ENCODE results near the gene RAE1.

RAE1 gene

DNA sequence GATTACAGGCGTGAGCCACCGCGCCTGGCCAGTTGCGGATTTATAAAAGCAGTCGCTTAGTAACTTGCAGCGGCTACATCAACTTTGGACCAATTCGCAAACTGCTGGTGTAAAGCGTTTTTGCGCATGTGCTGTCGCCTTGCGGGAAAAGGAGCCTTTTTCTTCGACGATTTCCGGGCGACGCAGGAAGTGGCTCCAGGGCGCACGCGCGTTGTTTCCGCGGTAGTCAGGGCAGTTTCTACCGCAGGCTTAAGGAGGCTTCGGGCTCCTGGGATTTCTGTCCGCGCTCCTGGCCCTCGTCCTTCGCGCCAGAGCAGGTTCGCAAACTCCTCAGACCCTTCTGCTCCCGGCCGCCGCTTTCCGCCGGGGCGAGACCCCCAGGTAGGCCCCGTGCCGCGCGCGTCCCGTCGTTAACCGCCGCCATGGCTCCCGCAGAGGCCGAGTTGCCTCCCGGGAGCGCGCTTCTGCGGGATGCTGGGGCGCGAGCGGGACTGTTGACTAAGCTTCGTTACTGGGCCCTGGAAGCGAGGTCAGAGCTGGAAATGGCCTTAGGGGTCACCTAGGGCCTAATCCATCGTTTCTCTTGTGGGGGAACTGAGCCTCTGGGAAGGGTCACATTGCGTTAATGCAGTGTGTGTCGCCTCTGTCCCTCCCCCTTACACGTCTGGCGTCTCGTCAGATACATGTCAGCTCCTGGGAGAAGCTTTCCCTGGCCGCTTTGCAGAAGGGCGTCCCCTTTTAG lies at the start of gene RAE1:
Gene RAE1, plus strand, starts transcription at position 214 of the 742 bp plus-strand sequence. CDS start 2,784 bp downstream, outside the sequence.
- DNase-seq: peak; percentile 89

GRCh38 chr20:57306747-57307146 lies 44.3 kb upstream of the RAE1 start:
- DNase-seq: no peak

- no peak for DNase-seq
These were observed 42.4 kb upstream of the RAE1 start for GRCh38 chr20:57308451-57309271.

DNA sequence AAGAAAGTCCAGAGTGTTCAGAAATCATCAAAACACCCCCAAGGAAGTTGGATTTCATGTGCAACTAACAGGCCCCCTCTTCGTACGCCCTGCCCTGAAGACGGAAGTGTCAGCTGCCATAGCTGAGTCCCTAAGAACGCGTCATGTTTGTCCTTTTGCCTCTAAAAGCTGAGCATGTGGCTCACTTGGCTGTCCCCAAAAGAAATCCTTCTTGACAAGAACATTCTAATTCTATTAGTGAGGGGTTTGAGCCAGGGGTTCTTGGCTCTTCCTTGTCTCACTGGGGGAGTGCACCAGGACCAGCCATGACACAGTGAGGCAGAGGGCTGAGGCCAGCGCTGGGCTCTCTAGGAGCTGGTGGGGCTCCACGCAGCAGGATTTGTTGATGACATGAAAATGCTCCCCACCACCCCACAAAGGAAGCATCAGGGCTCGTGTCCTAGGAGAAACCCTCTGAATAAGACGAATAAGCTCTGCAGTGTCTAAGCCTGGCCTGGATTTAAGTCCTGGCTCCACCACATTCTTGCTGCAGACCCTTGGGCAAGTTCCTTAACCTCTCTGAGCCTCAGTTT lies 41.4 kb upstream of the RAE1 start:
- DNase-seq: no peak

DNA sequence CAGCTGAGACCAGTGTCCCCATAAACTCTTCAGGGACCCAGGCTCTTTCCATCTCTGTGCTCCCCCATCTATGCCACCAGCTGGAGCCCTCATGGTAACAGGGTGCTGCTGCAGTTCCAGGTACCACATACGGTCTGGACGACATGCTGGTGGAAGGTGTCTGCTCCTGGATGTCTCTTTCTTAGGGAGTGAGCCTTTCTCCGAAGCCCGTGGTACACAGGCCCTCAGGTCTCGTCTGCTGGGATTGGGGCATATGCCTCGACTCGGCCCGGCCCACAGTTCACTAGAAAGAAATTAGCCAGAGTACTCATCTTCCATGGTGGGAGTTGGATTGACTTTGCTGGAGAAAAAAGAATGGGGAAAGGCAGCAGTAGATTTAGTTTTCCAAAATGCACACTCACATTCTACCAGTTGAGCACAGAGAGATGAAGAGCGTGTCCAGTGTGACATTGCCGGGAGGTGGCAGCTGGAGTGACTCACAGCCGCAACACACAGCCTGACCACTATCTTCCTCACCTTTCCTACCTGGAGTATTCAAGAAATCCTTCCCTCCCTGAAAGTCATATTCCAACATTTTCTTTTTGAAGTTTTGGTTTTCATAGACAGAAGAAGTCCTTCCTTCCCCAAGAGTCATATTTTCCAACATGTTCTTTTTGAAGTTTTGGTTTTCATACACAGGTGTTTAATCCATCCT lies 40.1 kb upstream of the RAE1 start:
- DNase-seq: no peak

DNA sequence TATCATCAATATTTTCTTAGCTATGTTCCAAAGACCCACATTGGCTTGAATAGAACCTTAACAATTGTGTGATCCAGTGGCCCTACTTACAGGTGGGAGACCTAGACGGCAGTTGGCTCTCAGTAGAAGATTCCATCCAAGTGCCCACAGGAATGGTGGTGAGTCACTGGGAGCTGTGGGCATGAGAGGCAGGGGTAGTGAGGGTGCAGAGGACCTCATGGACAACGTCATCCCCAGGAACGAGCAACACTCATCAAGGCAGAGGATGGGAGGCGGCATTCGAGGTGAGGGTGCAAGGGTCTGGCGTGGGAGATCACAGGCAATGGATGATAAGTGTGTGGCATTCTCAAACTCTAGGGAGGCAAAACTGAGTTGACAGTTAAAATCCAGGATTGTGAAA lies 38.9 kb upstream of the RAE1 start:
- DNase-seq: no peak

DNA sequence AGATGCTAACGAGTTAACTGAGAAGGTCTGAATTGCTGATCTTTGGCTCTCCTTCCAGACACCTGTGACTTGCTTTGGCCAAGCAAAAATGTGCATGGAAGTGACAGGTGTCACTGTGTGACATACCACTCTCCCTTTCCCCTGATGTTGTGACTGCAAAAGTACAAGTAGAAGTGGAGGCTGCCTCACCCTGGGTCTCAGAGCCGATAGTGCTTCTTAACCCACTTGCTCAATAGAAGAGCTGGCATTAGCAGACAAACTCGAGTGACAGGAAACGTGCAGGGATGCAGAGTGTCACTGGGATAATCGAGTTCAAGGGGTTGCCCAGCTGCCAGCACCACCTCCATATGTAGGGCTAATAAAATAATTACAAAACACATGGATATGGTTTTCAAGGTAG lies 37.8 kb upstream of the RAE1 start:
- DNase-seq: no peak

- no peak for DNase-seq
These were observed 37.1 kb upstream of the RAE1 start for GRCh38 chr20:57313951-57314350.

- no peak for DNase-seq
These were observed 35.7 kb upstream of the RAE1 start for GRCh38 chr20:57315083-57315975.

- DNase-seq: no peak
These were observed 35.0 kb upstream of the RAE1 start for GRCh38 chr20:57315976-57316480.

DNA sequence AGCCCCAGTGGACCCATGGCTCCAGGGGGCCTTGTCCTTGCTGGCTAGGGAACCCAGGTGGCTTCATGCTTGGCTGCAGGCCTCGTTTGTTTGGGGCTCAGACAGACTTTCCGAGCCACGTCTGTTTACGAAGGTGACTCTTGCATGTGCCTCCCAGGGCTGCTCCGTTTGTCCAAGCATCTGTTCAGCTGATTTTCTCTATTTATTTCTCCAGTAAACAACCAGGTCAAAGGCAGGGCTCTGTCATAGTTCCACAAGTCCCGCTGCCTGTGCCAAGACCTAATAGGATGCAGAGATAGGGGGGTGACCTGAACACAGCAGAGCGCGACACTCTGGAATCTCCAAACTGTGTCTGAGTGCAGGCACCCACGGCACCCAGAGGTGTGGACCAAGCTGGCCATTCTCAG lies 34.3 kb upstream of the RAE1 start:
- no peak for DNase-seq

DNA sequence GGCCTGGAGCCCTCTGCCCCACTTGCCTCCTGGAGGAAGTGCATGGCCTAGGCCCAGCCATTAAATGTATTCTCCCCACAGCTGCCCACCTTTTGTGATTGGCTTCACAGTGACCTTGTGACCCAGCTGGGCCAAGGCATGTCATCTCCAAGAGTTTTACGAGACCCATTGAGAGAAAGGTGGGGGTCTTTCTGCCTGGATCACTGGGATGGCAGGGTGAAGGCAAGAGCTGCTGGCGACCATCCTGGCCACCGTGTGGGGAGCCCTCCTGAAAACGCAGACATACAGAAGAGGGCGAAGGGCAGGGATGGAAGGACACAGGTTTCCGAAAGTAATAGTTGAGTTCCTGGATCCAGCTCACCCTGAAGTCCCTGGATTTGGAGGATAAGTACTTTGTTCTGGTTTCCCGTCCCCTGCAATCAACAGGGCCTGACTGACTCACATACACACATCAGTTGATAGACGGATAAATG lies 33.7 kb upstream of the RAE1 start:
- no peak for DNase-seq

DNA sequence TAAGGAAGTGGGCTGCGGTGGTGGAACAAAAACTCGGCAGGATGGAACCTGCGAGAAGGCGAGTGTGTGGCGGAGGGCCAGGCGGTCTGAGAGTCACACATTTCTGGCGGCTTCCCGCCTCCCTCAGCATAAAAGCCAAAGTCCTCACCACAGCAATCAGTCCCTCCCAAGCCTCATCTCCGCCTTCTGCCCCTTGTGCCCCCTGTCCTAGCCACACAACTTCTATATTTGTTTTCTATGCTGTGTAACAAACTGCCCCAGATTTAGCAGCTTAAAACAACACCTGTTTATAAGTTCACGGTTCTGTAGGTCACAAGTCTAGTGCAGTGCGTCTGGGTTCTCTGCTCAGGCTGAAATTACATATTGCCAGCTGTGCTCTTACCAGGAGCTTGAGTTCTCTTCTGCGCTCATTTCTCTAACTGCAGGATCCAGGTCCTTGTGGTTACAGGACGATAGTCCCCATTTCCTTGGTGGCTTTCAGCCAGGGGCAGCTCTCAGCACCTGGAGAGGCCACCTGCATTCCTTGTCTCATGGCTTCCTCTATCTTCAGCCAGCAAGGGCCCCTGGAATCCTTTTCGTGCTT lies 33.2 kb upstream of the RAE1 start:
- DNase-seq: no peak

DNA sequence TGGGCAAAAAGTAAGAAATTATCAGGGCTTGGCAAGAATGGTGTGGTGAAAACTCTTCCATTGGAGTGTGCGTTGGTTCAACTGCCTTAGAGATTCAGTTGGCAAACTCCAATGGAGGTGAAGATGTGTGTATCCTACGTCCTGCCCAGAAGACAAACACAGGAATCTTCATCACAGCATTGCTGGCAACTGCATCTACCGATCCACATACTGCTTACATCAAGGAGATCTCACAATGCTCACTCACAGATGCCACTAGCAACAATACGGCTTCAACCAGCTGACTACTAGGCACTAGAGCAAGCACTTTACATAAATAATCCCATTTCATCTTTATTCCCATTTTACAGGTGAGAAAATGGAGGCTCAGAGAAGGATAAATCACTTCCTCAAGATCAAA lies 31.5 kb upstream of the RAE1 start:
- DNase-seq: no peak

DNA sequence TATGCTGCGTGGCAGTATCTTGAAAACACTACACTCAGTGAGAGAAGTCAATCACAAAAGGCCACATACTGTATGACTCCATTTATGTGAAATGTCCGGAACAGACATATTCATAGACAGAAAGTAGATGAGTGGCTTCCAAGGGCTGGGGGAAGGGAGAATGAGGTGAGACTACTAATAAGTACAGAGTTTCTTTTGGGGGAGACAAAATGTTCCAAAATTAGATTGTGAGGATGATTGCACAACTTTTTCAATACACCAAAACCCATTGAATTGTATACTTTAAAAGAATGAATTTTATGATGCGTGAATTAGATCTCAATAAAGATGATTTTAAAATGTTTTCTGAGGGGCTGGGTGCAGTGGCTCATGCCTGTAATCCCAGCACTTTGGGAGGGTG lies 30.7 kb upstream of the RAE1 start:
- no peak for DNase-seq

- DNase-seq: no peak
These were observed 29.9 kb upstream of the RAE1 start for GRCh38 chr20:57321142-57321541.

DNA sequence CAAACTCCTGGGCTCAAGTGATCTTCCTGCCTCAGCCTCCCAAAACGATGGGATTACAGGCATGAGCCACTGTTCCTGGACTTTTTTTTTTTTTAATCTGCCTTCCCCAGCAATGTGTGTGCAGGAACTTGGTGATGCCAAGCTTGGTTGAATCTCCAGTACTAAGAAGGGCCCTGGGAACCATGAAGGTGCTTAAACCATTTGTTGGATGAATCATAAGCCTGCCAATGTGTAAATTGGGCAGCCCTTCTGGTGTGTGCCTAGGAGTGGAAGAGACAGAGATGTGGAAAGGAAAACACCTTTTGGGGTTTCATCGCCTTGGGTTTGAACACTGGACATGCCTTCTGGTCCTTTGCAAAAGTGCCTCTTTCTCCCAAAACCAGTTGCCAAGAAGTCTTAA lies 28.6 kb upstream of the RAE1 start:
- no peak for DNase-seq

DNA sequence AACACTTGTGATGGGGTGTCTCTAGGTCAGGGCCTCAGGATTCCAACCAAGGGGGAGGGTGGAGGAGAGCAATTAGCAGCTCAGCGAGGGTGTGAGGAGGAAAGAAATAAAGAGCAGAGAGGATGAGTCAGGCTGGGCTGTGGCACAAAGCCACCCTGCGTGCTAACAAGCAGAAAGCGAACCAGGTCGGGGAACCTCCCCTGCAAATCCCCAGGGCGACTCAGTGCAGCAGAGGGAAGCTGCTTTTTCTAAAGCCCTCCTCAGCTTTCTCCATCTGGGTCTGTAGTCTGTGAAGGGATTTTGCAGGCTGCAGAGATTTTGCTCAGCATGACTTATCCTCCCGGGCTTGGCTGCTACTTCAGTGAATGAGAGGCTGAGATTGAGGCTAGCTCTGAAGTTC lies 28.0 kb upstream of the RAE1 start:
- no peak for DNase-seq

DNA sequence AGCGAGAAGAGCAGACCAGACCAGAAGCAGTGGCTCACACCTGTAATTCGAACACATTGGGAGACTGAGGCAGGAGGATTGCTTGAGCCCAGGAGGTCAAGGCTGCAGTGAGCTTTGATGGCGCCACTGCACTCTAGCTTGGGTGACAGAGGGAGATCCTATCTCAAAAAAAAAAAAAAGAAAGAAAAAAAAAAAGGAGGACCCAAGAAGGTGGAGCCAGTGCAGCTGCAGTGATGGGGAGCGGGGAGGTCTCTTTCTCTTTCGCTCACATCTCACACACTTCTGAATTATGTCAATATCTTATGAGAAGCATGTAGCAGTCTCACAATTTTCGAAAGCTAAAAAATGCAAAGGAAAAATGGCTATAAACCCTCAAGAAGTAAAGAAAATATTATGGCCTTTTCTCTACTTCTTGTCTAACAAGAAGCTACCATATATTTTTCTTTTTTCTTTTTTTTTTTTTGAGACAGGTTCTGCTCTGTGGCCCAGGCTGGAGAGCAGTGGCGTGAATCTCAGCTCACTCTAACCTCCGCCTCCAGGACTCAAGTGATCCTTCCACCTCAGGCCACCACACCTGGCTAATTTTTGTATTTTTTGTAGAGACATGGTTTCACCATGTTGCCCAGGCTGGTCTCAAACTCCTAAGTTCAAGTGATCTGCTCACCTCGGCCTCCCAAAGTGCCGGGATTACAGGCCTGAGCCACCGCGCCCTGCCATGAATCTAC lies 25.3 kb upstream of the RAE1 start:
- DNase-seq: no peak

DNA sequence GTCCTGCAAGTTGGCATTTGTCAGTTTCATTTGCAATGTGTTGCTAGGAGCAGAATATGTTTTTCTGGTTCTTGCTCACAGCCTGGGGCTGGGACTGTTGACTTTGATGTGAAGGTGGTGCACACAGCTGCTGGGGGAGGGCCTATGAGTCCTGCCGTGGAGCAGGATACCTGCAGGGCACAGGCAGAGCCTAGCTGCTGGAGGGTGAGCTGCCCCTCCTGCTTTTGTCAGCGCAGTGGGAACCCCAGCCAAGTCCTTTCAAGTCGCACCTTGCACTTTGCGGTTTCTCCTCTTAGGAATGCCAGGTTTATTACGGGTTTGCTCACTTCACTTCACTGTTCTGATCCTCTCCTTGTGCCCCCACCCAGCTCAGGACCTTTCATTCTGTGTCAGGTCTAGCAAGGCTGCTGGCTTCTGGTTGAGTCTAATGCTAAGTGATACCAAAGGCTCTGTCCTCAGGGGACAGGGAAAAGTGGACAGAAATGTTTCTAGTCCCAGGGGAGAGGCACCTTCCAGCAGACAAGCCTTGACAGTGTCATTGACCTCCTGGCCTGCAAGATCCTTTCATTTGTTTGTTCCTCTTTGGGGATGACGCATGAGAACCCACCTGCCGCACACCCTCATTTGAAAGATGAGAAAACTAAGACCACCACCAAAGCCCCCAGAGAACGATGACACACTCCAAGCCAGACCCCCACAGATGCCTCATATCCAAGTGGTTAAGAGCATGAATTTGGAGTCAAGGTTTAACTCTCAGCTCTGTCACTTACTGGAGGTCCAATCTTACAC lies 24.2 kb upstream of the RAE1 start:
- no peak for DNase-seq

All from CD4-positive, alpha-beta T cell treated with Interferon gamma for 1 hour (primary cell).